Measurements from ENCODE around the gene GJA4. TPM values are rescaled to one million over a fixed set of nuclear protein-coding genes. Genes with fewer than 3 reads are reported as not detected.

The GJA4 gene
- total RNA-seq, 4 donors from 2014 or later: 9.9 to 56.1 (median 34.2) TPM

GRCh38 chr1:34779526-34779925, 13.3 kb upstream of the GJA4 start:
- TF ChIP-seq CTCF (IDR thresholded peaks at IDR 0.05; ENCODE audit: low read depth): no peak

GRCh38 chr1:34779962-34780361, 12.8 kb upstream of the GJA4 start:
- no peak for TF ChIP-seq CTCF (IDR thresholded peaks at IDR 0.05; ENCODE audit: low read depth)

GRCh38 chr1:34780528-34780927, 12.3 kb upstream of the GJA4 start:
- no peak for TF ChIP-seq CTCF (IDR thresholded peaks at IDR 0.05; ENCODE audit: low read depth)

- no peak for TF ChIP-seq CTCF (IDR thresholded peaks at IDR 0.05; ENCODE audit: low read depth)
Observed at GRCh38 chr1:34781071-34781843, 11.5 kb upstream of the GJA4 start, which contains the start of gene GJB3. Gene GJB3, plus strand, starts transcription at chr1:34781214. Its CDS starts 3,549 bp downstream, at chr1:34784763.

GRCh38 chr1:34781844-34782391, 10.9 kb upstream of the GJA4 start:
- TF ChIP-seq CTCF (IDR thresholded peaks at IDR 0.05; ENCODE audit: low read depth): no peak

GRCh38 chr1:34784751-34785221, 8.0 kb upstream of the GJA4 start:
- no peak for TF ChIP-seq CTCF (IDR thresholded peaks at IDR 0.05; ENCODE audit: low read depth)

GRCh38 chr1:34785231-34785874, 7.4 kb upstream of the GJA4 start:
- TF ChIP-seq CTCF (IDR thresholded peaks at IDR 0.05; ENCODE audit: low read depth): no peak

All from subcutaneous adipose tissue (tissue), 4 donors.